HG03135 (cell line): ENCODE results near the gene RPUSD1.

Experiments used
- ATAC-seq: cut with Tn5 transposase; IDR thresholded peaks from one replicate; pipeline ENCODE4 v1.9.1; 2021; ENCODE audit warnings: mild to moderate bottlenecking, moderate library complexity; ENCODE audit not compliant: unreplicated experiment

The RPUSD1 gene

GRCh38 chr16:799948-800833 lies 12.0 kb upstream of the RPUSD1 start, which contains the start of gene GNG13:
GNG13 (minus strand) TSS chr16:800734; CDS start chr16:799077, 1,657 bp downstream.
- ATAC-seq, result no peak

GRCh38 chr16:799111-799947 lies 11.1 kb upstream of the RPUSD1 start:
- ATAC-seq, result no peak

GRCh38 chr16:798666-799065 lies 10.5 kb upstream of the RPUSD1 start:
- no peak for ATAC-seq

- no peak for ATAC-seq
These were observed 9.5 kb upstream of the RPUSD1 start for GRCh38 chr16:797686-798085.

- no peak for ATAC-seq
These were observed 8.9 kb upstream of the RPUSD1 start for GRCh38 chr16:797120-797420.

- ATAC-seq, result no peak
These were observed 8.3 kb upstream of the RPUSD1 start for GRCh38 chr16:796296-797119.

GRCh38 chr16:795580-796229 lies 7.5 kb upstream of the RPUSD1 start:
- ATAC-seq, result no peak

GRCh38 chr16:794853-795466 lies 6.8 kb upstream of the RPUSD1 start:
- no peak for ATAC-seq

GRCh38 chr16:794091-794822 lies 6.1 kb upstream of the RPUSD1 start:
- ATAC-seq, result no peak

GRCh38 chr16:793414-793813 lies 5.2 kb upstream of the RPUSD1 start:
- ATAC-seq, result no peak

- no peak for ATAC-seq
These were observed 4.2 kb upstream of the RPUSD1 start for GRCh38 chr16:792221-792995.

- no peak for ATAC-seq
These were observed 3.0 kb upstream of the RPUSD1 start for GRCh38 chr16:791131-791530.

GRCh38 chr16:790086-790485 lies 1.9 kb upstream of the RPUSD1 start:
- no peak for ATAC-seq

- no peak for ATAC-seq
These were observed 1.1 kb upstream of the RPUSD1 start for GRCh38 chr16:789191-789850.

- peak; percentile 72 for ATAC-seq
These were observed 382 bp upstream of the RPUSD1 start, which contains the start of gene CHTF18 for GRCh38 chr16:788399-789126. CHTF18 (plus strand) TSS chr16:788620; CDS start chr16:788685, 65 bp downstream.

- no peak for ATAC-seq
These were observed 737 bp downstream of the RPUSD1 start for GRCh38 chr16:787321-787966.
